Uterus (tissue), 4 donors: ENCODE results near the gene TMIGD3. TPM values are rescaled to one million over a fixed set of nuclear protein-coding genes. Genes with fewer than 3 reads are reported as not detected.

ENCODE experiments used
- DNase-seq, 2 donors: peaks; one replicate each; pipeline ENCODE4 v3.0.0-alpha.2; 2019 to 2020
- H3K27ac ChIP-seq, 2 donors: fragments of 200-600 bp; sonication (generic); 1 replicate in 1 of 2; 2 replicates in 1 of 2; pipeline ENCODE4 v1.5.1; 2016 to 2018
- H3K27me3 ChIP-seq, 2 donors: fragments of 200-600 bp; sonication (generic); one replicate each; pipeline ENCODE4 v1.5.1; 2018 to 2019; ENCODE audit warnings: control low read depth in 1 of 2
- H3K36me3 ChIP-seq, 2 donors: fragments of 200-600 bp; sonication (generic); one replicate each; pipeline ENCODE4 v1.5.1; 2019; ENCODE audit warnings: control low read depth in 1 of 2
- H3K4me1 ChIP-seq, 2 donors: fragments of 200-600 bp; sonication (generic); one replicate each; pipeline ENCODE4 v1.5.1; 2018 to 2019; ENCODE audit warnings: control low read depth in 1 of 2
- H3K4me3 ChIP-seq, 2 donors: fragments of 200-600 bp; sonication (generic); 1 replicate in 1 of 2; 2 replicates in 1 of 2; pipeline ENCODE4 v1.5.1; 2018 to 2019; ENCODE audit warnings: mild to moderate bottlenecking in 1 of 2
- H3K9me3 ChIP-seq, 2 donors: fragments of 200-600 bp; sonication (generic); one replicate each; pipeline ENCODE4 v1.5.1; 2019; ENCODE audit warnings: control low read depth in 1 of 2
- POLR2A ChIP-seq, 2 donors: fragments of 450-650 bp; IDR thresholded peaks; one replicate each; pipeline ENCODE4 v1.6.1; 2016; ENCODE audit warnings: antibody characterized with exemption in 2 of 2, mild to moderate bottlenecking in 1 of 2, moderate library complexity in 1 of 2
- intact Hi-C: fragments of 100-400 bp; cut with DNase I; formaldehyde crosslinking; loops from one replicate; pipeline ENCODE4 v1.15.1; 2023; ENCODE audit warnings: low total_unique reads
- total RNA-seq, 4 donors: library from RNA; depleted of rRNA in 3 of 4; stranded (reverse); fragments of >200 nt in 3 of 4; gene quantifications; one replicate each; pipeline versions ENCODE4 v1.1.0 to v1.2.4, GENCODE V29; 2014 to 2023
- TF ChIP-seq, protein P1 (sequence below), 4 experiments: fragments of 200-600 bp in 2 of 4; fragments of 450-650 bp in 2 of 4; sonication (generic) in 2 of 4; IDR thresholded peaks; one replicate each; pipeline ENCODE4 v1.5.1; 2016 to 2019; ENCODE audit warnings: antibody characterized with exemption in 4 of 4, mild to moderate bottlenecking in 2 of 4, moderate library complexity in 1 of 4
- donor health status: DM: yes; HTN: yes; CAD: no.

Gene TMIGD3
- total RNA-seq, 4 donors from 2014 or later: 0.95 to 7.1 TPM; not detected in 2

DNA sequence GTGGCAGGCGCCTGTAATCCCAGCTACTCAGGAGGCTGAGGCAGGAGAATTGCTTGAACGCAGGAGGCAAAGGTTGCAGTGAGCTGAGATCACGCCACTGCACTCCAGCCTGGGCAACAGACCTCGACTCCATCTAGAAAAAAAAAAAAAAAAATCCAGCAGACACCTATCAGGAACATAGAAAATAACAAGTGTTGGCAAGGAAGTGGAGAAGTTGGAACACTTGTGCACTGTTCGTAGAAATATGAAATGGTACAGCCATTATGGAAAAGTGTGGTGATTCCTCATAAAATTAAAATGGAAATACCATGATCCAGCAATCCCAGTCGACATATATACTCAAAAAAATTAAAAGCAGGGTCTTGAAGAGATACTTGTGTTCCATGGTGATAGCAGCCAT is 41.7 kb downstream of the TMIGD3 start:
- TF ChIP-seq, protein P1, sequence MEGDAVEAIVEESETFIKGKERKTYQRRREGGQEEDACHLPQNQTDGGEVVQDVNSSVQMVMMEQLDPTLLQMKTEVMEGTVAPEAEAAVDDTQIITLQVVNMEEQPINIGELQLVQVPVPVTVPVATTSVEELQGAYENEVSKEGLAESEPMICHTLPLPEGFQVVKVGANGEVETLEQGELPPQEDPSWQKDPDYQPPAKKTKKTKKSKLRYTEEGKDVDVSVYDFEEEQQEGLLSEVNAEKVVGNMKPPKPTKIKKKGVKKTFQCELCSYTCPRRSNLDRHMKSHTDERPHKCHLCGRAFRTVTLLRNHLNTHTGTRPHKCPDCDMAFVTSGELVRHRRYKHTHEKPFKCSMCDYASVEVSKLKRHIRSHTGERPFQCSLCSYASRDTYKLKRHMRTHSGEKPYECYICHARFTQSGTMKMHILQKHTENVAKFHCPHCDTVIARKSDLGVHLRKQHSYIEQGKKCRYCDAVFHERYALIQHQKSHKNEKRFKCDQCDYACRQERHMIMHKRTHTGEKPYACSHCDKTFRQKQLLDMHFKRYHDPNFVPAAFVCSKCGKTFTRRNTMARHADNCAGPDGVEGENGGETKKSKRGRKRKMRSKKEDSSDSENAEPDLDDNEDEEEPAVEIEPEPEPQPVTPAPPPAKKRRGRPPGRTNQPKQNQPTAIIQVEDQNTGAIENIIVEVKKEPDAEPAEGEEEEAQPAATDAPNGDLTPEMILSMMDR (IDR thresholded peaks at IDR 0.05): no peak
- TF ChIP-seq POLR2A (IDR thresholded peaks at IDR 0.05): no peak
- Histone ChIP-seq H3K36me3 (no peaks in the 10 kb centered on the region), H3K4me1 (no peaks in the 10 kb centered on the region), H3K4me3 (no peak overlapping the region), H3K27ac (no peak overlapping the region), H3K27me3 (no peaks in the 10 kb centered on the region), H3K9me3 (no peaks in the 10 kb centered on the region)
- no peak for DNase-seq
- intact Hi-C loops: no loop called here

DNA sequence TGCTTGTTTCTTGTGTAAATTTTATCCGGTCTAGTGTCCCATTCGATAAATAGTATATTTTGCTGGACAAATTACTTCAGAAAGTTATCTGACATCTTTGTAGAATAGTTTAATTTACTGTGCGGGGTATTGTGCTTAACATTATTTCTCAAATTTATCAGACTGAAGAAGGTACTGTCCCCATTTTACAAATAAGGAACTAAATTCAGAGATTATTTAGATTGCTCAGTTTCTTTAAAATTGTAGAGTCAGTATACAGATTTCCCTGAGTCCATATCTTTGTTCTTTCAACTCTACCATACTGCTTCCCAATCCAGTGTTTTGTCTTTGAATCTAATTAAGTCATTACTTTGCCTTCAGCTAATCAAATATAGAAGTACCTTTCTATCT is 47.8 kb downstream of the TMIGD3 start:
- H3K4me3 ChIP-seq: no peak overlapping the region
- H3K27me3 ChIP-seq: no peaks in the 10 kb centered on the region
- TF ChIP-seq, protein P1 (IDR thresholded peaks at IDR 0.05): no peak
- TF ChIP-seq POLR2A (IDR thresholded peaks at IDR 0.05): no peak
- H3K36me3 ChIP-seq: no peaks in the 10 kb centered on the region
- intact Hi-C loops: no loop called here
- DNase-seq: no peak
- no peak overlapping the region for H3K27ac ChIP-seq
- H3K9me3 ChIP-seq: no peaks in the 10 kb centered on the region
- H3K4me1 ChIP-seq: peaks cover 0 to 3% of the 10 kb centered on the region in 2 donors

DNA sequence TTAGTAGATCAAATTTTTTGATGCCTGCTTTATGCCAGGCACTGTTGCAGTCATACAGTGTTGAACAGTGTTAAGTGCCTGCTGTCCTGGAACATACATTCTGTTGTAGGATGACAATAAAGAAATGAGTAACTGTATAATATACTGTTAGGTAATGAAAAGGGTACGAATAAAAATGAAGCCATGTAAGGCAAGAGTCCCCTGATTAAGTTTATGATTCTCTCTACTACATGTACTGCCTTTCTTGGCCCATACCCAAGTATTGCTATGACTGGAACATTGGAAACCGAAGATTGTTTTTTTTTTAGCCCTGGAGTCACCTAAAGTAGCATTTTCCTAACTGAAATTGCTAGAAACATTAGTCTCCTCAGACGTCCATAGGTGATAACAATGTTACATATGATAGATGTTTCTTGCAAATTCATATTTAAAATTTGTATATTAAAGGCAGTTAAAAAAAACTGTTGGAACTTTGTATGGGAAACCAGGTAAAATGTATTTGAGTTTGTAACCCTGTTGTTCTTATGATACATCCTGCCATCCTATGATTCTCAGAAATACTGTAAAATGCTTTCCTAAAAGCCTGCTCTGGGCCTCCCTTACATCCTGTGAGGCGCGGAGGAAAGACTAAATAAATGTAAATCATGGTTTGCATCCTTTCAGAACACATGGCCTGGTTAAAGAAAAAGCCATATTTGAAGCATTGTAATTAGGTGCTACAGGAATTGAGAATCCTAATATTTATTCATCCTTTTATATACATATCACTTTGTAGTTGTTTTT is 48.4 kb downstream of the TMIGD3 start:
- DNase-seq: no peak
- Histone ChIP-seq H3K4me3 (no peak overlapping the region), H3K4me1 (peaks cover 0 to 9% of the 10 kb centered on the region in 2 donors), H3K27ac (no peak overlapping the region), H3K9me3 (no peaks in the 10 kb centered on the region), H3K27me3 (no peaks in the 10 kb centered on the region), H3K36me3 (no peaks in the 10 kb centered on the region)
- intact Hi-C loops: no loop called here
- TF ChIP-seq POLR2A (IDR thresholded peaks at IDR 0.05): no peak

DNA sequence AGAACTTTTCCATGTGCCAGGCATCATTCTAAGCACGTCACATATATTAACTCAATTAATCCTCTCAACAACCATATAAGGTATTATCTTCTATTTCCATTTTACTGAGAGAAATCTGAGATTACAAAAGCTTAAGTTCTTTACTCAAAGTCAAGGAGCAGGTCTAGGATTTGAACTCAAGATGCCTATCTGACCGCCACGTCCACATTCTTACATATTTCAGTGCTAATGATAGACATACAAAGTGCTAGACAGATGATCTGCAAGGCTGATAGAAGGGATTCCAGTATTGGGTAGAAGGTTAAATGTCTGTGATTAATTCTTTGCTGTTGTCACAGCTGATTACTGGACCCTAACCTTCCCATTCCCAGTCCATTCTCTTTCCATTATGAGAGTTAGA is 49.7 kb downstream of the TMIGD3 start:
- intact Hi-C loops: no loop called here
- no peak for TF ChIP-seq POLR2A (IDR thresholded peaks at IDR 0.05)
- TF ChIP-seq, protein P1 (IDR thresholded peaks at IDR 0.05): no peak
- H3K27ac ChIP-seq: no peak overlapping the region
- H3K4me1 ChIP-seq: peaks cover 0 to 11% of the 10 kb centered on the region in 2 donors
- no peak overlapping the region for H3K4me3 ChIP-seq
- no peaks in the 10 kb centered on the region for H3K27me3 ChIP-seq
- DNase-seq: no peak
- H3K9me3 ChIP-seq: no peaks in the 10 kb centered on the region
- H3K36me3 ChIP-seq: no peaks in the 10 kb centered on the region

DNA sequence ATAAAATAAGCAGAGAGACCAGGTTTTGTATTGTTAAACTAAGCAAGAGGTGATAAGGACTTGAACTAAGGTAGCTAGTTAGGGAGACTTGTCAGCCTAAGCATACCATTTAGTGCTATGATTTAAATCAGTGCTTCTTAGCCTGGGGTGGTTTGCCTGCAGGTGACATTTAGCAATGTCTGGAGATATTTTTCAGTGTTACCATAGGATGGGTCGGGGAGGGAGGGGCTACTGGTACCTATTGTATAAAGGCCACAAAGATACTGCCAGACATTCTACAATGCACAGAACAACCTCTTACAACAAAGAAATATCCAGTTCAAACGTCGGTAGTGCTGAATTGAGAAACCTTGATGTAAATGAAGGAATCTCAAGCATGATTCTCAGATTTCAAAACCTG is 50.9 kb downstream of the TMIGD3 start:
- Histone ChIP-seq H3K4me1 (peaks cover 0 to 16% of the 10 kb centered on the region in 2 donors), H3K4me3 (no peak overlapping the region), H3K9me3 (no peaks in the 10 kb centered on the region), H3K27ac (no peak overlapping the region), H3K27me3 (no peaks in the 10 kb centered on the region), H3K36me3 (no peaks in the 10 kb centered on the region)
- intact Hi-C loops: no loop called here
- no peak for DNase-seq
- TF ChIP-seq, protein P1 (IDR thresholded peaks at IDR 0.05): no peak
- TF ChIP-seq POLR2A (IDR thresholded peaks at IDR 0.05): no peak
